ENCODE data around the gene AMIGO3.

Gene AMIGO3

DNA sequence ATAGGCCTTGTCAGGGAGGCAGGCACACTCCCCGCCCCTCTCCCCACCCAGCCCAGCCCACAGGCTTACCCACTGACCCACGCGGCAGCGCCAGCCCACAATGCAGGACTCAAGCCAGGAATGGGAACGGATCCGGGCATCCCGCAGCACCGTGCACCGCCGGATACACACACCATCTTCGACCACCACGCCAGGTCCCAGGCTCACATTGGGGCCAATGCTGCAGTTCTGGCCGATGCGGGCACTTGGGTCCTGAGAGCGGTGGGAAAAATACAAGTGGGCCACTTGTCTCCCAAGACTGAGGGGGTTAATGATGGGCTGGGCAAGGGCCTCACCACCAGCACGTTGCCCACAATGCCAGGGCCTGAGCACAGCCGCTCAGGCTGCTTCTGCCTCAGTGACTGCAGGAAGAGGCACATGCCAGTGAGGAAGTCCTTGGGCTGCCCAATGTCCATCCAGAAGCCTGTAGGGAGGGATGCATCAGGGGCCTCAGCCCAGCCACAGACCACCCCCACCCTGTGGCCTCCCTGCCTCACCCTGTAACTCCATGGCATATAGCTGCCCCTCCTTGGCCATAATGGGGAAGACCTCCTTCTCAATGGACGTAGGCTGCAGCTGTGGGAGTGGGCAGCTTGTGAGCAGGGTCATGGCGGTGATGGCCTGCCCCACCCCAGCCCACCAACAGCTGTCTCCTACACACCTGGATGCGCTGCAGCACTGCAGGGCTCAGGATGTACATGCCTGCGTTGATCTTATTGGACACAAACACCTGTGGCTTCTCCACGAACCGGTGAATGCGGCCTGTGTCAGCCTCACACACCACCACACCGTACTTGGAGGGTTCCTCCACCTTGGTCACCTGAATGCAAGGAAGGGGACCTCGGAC, 2.7 kb upstream of the AMIGO3 start:
- no peak for DNase-seq (ENCODE audit: low read depth)
- TF ChIP-seq, protein P1, sequence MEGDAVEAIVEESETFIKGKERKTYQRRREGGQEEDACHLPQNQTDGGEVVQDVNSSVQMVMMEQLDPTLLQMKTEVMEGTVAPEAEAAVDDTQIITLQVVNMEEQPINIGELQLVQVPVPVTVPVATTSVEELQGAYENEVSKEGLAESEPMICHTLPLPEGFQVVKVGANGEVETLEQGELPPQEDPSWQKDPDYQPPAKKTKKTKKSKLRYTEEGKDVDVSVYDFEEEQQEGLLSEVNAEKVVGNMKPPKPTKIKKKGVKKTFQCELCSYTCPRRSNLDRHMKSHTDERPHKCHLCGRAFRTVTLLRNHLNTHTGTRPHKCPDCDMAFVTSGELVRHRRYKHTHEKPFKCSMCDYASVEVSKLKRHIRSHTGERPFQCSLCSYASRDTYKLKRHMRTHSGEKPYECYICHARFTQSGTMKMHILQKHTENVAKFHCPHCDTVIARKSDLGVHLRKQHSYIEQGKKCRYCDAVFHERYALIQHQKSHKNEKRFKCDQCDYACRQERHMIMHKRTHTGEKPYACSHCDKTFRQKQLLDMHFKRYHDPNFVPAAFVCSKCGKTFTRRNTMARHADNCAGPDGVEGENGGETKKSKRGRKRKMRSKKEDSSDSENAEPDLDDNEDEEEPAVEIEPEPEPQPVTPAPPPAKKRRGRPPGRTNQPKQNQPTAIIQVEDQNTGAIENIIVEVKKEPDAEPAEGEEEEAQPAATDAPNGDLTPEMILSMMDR (conservative IDR thresholded peaks at IDR 0.05; ENCODE audit: low read depth, low read length), result no peak
- no peak overlapping the region for H3K4me3 ChIP-seq (ENCODE audit: low read length)

DNA sequence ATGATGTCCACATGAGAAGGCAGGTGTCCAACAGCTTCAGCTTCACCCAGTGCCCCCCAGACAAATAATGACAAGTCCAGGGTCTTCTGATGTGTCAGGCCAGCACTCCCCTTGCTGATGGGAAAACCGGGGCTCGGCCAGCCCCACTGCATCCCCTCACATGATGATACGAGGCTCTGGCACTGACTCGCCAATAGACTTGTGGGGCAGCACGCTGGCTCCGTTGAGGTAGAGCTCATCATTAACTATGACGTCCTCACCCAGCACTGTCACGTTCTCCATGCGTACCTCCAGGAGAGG, 2.1 kb upstream of the AMIGO3 start:
- H3K4me3 ChIP-seq (ENCODE audit: low read length), result no peak overlapping the region
- no peak for DNase-seq (ENCODE audit: low read depth)
- TF ChIP-seq, protein P1 (conservative IDR thresholded peaks at IDR 0.05; ENCODE audit: low read depth, low read length), result no peak

- TF ChIP-seq, protein P1 (conservative IDR thresholded peaks at IDR 0.05; ENCODE audit: low read depth, low read length), result no peak
- no peak for DNase-seq (ENCODE audit: low read depth)
- no peak overlapping the region for H3K4me3 ChIP-seq (ENCODE audit: low read length)
These were observed 1.5 kb upstream of the AMIGO3 start for GRCh38 chr3:49720855-49721595.

GRCh38 chr3:49718858-49719213, 648 bp downstream of the AMIGO3 start:
- H3K4me3 ChIP-seq (ENCODE audit: low read length), result peak overlapping the region; percentile 54
- DNase-seq (ENCODE audit: low read depth), result no peak
- TF ChIP-seq, protein P1 (conservative IDR thresholded peaks at IDR 0.05; ENCODE audit: low read depth, low read length), result no peak

DNA sequence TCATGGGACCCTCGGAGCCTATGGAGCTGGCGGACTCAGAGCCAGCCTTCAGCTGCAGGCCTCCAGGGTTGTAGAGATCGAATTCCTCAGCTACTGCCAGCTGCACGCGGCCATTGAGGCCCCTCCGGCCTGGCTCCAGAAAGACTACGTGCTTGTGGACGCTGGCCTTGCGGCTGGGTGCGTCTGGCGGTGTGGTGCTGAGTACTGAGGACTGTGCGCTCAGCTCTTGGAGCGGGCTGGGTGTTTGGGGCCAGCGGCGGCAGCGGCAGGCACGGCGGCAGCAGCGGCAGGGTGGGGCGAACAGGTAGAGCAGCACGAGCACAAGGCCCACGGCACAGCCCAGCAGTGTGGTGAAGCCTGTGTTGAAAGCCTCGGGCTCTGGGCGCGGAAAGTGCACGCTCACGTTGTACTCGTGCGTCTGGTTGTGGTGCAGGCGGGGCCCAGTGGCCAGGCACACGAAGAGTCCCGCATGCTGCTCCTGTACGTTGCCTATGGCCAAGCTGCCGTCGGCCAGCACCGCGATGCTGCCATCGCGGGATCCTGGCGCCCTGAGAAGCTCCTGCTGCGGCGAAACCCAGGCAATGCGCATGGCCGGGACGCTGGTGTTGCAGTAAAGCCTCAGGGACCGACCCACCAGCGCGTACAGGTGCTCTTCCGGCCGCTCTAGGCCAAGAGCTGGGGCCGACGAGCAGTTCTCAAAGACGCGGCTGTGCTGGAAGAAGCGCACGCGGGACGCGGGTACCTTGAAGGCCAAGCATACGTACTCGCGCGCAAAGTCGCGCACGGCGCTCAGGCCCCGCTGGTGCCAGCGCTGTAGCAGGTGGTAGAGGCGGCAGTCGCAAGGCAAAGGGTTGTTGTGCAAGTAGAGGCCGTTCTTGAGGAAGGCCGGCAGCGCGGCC, 1.3 kb downstream of the AMIGO3 start:
- H3K4me3 ChIP-seq (ENCODE audit: low read length), result no peak overlapping the region
- TF ChIP-seq, protein P1 (conservative IDR thresholded peaks at IDR 0.05; ENCODE audit: low read depth, low read length), result no peak

GRCh38 chr3:49717211-49717958, 2.1 kb downstream of the AMIGO3 start:
- no peak for DNase-seq (ENCODE audit: low read depth)
- H3K4me3 ChIP-seq (ENCODE audit: low read length), result no peak overlapping the region
- TF ChIP-seq, protein P1 (conservative IDR thresholded peaks at IDR 0.05; ENCODE audit: low read depth, low read length), result no peak

More for the DNA sequence above, 1.3 kb downstream of the AMIGO3 start:
- no peak for DNase-seq (ENCODE audit: low read depth)
